ENCODE data around the gene PAK4.
"Not testable (repeated sequence)": the region's sequence is repeated elsewhere in the genome, so short reads cannot be mapped to it uniquely, and the experiment has no call there.

GRCh38 chr19:39215323-39215722, 89.7 kb downstream of the PAK4 start:
- not testable (repeated sequence) for TF ChIP-seq RBM39 (optimal IDR thresholded peaks at IDR 0.05; ENCODE audit: low read depth, low read length); FOXK2 (conservative IDR thresholded peaks at IDR 0.05 in 1 of 2, IDR thresholded peaks at IDR 0.05 in 1 of 2; ENCODE audit: low read depth in 2 of 2); CTCF (IDR thresholded peaks at IDR 0.05 in 2 of 3, conservative IDR thresholded peaks at IDR 0.05 in 1 of 3; ENCODE audit: insufficient read depth in 2 of 3, low read depth in 1 of 3, low read length in 3 of 3); GABPB1 (CRISPR knock-in tag; IDR thresholded peaks at IDR 0.05); ZFX (CRISPR knock-in tag; IDR thresholded peaks at IDR 0.05); EP300 (IDR thresholded peaks at IDR 0.05; ENCODE audit: low read length)
